HG03045 (cell line): ENCODE results near the gene WNK2.
"Not testable (repeated sequence)": the region's sequence is repeated elsewhere in the genome, so short reads cannot be mapped to it uniquely, and the experiment has no call there.

Source experiments
- ATAC-seq: cut with Tn5 transposase; IDR thresholded peaks from one replicate; pipeline ENCODE4 v1.9.1; 2021; ENCODE audit warnings: mild to moderate bottlenecking, moderate library complexity; ENCODE audit not compliant: unreplicated experiment

Gene WNK2

GRCh38 chr9:93323446-93323954 is 139.6 kb downstream of the WNK2 start:
- not testable (repeated sequence) for ATAC-seq

- no peak for ATAC-seq
Measured at GRCh38 chr9:93324191-93324834, 140.4 kb downstream of the WNK2 start.

- no peak for ATAC-seq
Measured at GRCh38 chr9:93325307-93326035, 141.5 kb downstream of the WNK2 start.

GRCh38 chr9:93326056-93326455 is 142.1 kb downstream of the WNK2 start:
- no peak for ATAC-seq

GRCh38 chr9:93326654-93327053 is 142.7 kb downstream of the WNK2 start:
- no peak for ATAC-seq

- no peak for ATAC-seq
Measured at GRCh38 chr9:93329629-93330280, 145.8 kb downstream of the WNK2 start.

- ATAC-seq: no peak
Measured at GRCh38 chr9:93332317-93332716, 148.4 kb downstream of the WNK2 start.

- no peak for ATAC-seq
Measured at GRCh38 chr9:93336720-93337119, 152.8 kb downstream of the WNK2 start.

- ATAC-seq: not testable (repeated sequence)
Measured at GRCh38 chr9:93338196-93338595, 154.3 kb downstream of the WNK2 start.

GRCh38 chr9:93340091-93340490 is 156.2 kb downstream of the WNK2 start:
- no peak for ATAC-seq

GRCh38 chr9:93341820-93342219 is 157.9 kb downstream of the WNK2 start:
- not testable (repeated sequence) for ATAC-seq

GRCh38 chr9:93342428-93342827 is 158.5 kb downstream of the WNK2 start:
- ATAC-seq: not testable (repeated sequence)

GRCh38 chr9:93343663-93344062 is 159.7 kb downstream of the WNK2 start:
- no peak for ATAC-seq

- no peak for ATAC-seq
Measured at GRCh38 chr9:93345643-93346230, 161.8 kb downstream of the WNK2 start.

GRCh38 chr9:93346231-93347112 is 162.5 kb downstream of the WNK2 start:
- ATAC-seq: no peak

GRCh38 chr9:93347371-93347975 is 163.5 kb downstream of the WNK2 start:
- not testable (repeated sequence) for ATAC-seq

- not testable (repeated sequence) for ATAC-seq
Measured at GRCh38 chr9:93353413-93354310, 169.7 kb downstream of the WNK2 start.

GRCh38 chr9:93354451-93354850 is 170.5 kb downstream of the WNK2 start:
- ATAC-seq: no peak

GRCh38 chr9:93355827-93356226 is 171.9 kb downstream of the WNK2 start:
- no peak for ATAC-seq
